Activated CD4-positive, CD25-positive, alpha-beta regulatory T cell treated with anti-CD3 and anti-CD28 coated beads, Interleukin-2, amount 50 U/mL, for 16 hours (primary cell): ENCODE results near the gene NEK5.
"Not testable (repeated sequence)": the region's sequence is repeated elsewhere in the genome, so short reads cannot be mapped to it uniquely, and the experiment has no call there.

Experiments
- DNase-seq: peaks from one replicate; pipeline ENCODE4 v3.0.0-alpha.2; 2020; ENCODE audit warnings: low read depth, low spot score

Gene NEK5

DNA sequence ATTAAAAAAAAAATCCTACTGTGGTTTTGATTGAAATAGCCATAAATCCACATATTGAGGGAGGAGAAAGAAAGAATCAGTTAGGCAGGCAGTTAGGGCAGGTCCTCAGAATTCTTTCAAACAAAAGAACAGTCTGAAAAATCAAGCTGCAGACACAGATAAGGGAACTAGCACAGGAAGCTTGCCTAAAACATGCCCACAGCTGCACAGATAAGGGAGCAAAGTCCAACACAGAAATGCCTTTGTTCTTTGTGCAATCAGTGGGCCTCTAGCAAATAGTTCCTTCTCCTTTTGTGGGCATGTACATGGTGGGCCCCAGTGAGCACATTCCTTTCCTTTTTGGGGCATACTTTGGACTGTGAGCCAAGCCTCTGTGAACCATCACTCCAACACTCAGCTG, 61.6 kb downstream of the NEK5 start:
- DNase-seq, result no peak

DNA sequence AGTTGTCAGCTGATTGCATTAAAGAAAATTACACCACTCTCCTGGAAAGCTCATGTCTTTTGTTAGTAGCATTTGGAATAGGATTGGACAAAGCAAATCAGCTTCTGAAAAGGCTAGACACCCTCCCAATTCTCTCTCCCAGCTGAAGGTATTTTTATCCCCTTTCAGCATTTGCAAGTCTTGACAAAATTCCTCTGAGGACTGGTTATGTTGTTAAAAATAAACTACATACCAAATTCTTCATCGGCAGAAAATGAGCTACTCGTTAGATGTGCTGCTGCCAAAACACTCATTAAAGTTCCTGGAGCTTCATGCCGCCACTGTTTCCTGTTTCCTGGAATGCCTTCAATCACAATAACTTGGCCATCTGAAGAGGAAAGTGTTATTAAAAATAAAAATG, 67.3 kb downstream of the NEK5 start:
- DNase-seq, result no peak

DNA sequence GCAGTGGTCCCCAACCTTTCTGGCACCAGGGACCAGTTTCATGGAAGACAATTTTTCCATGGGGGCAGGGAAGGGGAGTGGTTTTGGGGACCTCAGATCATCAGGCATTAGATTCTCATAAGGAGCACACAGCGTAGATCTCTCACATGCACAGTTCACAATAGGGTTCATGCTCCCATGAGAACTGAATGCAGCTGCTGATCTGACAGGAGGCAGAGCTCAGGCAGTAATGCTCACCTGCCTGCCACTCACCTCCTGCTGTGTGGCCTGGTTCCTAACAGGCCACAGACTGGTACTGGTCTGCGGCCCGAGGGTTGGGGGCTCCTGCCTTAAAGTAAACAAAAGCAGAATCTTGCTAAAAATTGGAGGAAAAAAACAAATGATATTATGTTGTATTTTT, 67.8 kb downstream of the NEK5 start:
- DNase-seq, result not testable (repeated sequence)

DNA sequence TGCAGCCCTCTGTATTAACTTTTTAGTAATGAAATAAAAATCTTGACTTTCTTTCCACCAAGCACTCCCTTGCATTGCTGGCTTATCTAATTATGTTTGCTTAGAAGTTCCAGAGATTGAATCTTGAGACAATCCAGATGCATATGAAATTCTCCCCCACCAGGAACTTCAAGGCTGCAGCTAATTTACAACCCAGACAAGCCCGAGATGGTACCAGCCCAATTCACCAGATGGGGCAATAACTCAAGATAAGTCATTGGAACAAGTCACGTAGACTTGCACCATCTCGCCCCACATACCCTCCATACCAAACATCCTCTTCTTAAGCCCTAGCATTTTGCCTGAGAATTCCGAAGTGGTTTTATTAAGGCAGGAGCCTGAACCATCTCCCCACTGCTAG, 75.4 kb downstream of the NEK5 start:
- no peak for DNase-seq

DNA sequence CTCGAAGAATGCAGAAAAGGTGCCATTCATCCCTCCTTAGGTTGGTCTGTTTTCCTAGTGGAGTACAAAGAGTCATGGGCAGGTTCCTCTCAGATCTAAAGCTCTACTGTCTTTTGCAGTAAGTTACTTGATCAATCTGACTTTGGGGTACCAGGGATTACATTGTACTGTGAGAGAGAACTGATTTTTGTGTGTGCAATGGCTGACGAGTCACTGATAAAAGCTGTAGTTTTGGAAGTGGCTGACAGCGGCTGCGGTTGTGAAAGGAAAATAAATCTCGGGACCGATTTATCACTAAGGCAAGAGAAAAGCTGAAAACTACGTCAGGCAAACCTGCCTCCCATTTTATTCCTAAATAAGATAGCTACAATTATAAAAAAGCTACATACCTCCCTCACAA, 77.5 kb downstream of the NEK5 start:
- DNase-seq, result no peak

DNA sequence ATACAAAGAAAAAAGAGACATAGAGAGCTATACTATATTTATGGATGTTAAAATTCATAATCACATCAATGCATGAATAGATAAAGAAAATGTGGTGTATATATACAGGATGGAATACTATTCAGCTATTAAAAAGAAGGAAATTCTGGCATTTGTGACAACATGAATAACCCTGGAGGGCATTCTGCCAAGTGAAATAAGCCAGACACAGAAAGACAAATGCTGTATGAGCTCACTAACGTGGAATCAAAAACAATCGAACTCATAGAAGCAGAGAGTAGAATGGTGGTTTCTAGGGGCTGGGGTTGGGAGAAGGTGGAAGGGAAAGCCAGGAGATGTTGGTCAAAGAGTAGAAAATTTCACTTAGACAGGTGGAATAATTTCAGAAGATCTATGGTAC, 80.4 kb downstream of the NEK5 start:
- DNase-seq, result no peak

DNA sequence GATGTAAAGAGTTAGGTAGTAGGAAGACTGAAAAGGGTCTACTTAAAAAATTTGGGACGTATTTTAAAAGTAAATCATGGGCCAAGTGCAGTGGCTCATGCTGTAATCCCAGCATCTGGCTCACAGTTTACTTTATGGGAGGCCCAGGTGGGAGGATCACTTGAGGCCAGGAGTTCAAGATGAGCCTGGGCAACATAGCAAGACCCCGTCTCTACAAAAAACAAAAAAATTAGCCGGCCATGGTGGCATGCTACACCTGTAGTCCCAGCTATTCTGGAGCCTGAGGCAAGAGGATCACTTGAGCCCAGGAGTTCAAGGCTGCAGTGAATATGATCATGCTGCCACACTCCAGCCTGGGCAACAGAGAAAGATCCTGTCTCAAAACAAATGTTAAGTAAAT, 81.4 kb downstream of the NEK5 start:
- no peak for DNase-seq

DNA sequence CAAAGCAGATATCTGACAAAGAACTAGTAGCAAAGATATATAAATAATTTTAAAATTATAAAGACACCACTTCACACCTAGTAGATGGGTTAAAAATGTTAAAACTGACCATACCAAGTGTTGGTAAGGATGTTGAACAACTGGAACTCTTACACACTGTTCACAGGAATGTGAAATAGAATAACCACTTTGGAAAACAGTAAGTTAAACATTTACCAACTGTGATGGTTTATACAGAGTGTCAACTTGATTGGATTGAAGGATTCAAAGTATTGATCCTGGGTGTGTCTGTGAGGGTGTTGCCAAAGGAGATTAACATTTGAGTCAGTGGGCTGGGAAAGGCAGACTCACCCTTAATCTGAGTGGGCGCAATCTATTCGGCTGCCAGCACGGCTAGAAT, 85.2 kb downstream of the NEK5 start:
- DNase-seq, result no peak

DNA sequence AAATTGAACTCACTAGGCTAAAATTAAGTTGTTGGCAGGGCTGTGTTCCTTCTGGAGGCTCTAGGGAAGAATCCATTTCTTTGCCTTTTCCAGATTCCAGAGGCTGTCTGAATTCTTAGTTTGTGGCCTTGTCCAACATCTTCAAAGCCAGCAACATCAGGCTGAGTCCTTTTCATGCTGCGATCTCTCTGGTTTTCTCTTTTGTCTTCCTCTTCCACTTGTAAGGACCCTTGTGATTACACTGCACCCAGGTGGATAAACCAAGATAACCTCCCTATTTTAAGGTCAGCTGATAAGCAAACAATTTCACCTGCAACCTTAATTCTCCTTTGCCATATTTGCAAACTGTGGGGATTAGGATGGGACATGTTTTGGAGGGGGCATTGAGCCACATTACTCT, 92.8 kb downstream of the NEK5 start:
- DNase-seq, result no peak

DNA sequence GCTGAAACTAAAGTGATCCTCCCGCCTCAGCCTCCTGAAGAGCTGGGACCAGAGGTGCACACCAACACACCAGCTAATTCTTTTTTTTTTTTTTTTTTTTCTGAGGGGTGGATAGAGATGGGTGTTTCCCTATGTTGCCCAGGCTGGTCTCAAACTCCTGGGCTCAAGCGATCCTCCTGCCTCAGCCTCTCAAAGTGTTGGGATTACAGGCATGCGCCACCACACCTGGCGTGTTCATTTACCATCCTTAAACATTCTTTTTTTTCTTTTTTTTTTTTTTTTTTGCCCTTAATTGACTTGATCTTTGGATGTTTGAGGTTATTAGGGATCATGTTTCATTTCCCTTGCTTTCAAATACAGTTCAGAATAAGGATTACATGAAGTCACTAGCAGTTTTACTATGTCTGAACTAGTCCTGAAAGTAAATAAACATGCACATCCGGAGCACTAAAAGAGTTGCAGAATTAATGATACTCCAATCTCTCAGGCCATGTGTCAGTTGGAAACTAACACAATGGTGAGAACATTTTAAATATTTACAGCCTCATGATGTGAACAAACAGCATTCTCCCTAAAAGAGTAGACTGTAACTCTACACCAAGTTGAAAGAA, 94.2 kb downstream of the NEK5 start:
- no peak for DNase-seq

DNA sequence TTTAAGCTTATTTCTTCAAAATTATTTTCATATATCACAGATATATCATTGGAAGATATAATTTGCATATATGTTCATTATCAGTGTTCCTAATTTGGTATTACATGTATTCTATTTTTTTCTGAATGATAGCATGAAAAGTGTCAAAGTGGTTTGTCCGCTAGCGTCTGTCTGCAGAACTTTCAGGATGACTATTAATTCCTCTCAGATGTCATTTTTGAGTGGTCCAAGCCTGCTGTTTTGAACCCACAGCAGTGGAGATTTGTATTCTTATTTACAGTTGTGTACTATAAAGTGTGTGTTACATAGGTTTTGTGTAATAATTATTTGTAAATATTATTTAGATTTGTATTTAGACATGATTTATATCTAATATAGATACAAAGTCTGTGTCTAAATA, 95.8 kb downstream of the NEK5 start:
- no peak for DNase-seq

DNA sequence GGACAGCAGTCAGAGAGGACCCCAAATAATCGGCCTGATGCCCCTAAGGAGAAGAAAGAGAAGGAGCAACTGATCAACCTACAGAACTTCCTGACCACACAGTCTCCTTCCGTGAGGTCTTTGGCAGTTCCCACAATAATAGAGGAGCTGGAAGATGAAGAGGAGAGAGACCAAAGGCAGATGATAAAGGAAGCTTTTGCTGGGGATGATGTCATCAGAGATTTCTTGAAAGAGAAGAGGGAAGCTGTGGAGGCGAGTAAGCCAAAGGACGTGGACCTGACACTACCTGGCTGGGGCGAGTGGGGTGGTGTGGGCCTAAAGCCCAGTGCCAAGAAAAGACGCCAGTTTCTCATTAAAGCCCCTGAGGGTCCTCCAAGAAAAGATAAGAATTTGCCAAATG, 98.5 kb downstream of the NEK5 start:
- not testable (repeated sequence) for DNase-seq

DNA sequence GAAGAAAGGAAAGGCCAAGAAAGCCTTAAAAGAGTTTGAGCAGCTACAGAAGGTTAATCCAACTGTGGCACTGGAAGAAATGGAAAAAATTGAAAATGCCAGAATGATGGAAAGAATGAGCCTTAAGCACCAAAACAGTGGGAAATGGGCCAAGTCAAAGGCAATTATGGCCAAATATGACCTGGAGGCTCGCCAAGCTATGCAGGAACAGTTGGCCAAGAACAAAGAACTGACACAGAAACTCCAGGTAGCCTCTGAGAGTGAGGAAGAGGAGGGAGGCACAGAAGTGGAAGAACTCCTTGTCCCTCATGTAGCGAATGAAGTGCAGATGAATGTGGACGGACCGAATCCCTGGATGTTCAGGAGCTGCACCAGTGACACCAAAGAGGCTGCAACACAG, 99.3 kb downstream of the NEK5 start:
- no peak for DNase-seq

DNA sequence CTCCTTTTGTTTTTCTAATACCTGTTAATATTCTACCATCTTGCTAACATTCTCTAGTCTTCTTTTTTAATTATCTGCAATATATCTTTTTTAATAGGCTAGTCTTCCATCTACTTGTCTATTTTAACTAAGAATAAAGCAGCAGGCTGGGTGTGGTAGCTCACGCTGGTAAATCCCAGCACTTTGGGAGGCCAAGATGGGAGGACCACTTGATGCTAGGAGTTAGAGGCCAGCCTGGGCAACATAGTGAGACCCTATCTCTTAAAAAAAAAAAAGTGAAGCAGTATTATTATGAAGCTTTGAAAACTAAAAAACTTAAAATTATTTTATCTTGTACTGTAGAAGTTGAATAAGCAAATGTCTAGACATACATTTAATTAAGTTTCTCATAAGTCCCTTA, 101.0 kb downstream of the NEK5 start:
- no peak for DNase-seq

DNA sequence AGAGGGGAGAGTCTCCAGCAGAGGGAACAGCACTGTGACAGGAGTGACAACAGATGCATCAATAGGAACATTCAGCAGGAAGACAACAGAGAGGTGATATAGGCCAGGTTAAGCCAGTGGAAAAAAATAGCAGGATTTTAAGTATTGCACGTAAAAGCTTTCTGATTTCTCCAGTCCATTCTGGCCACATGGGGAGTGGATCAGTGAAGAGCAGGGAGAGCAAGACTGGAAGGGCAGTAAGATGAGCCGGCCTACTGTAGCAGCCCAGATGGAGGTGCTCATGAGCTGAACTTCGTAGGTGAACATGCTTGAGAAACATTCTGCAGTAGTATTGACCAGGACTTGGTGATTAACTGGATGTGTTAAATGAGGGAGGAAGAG, 102.6 kb downstream of the NEK5 start:
- DNase-seq, result no peak

DNA sequence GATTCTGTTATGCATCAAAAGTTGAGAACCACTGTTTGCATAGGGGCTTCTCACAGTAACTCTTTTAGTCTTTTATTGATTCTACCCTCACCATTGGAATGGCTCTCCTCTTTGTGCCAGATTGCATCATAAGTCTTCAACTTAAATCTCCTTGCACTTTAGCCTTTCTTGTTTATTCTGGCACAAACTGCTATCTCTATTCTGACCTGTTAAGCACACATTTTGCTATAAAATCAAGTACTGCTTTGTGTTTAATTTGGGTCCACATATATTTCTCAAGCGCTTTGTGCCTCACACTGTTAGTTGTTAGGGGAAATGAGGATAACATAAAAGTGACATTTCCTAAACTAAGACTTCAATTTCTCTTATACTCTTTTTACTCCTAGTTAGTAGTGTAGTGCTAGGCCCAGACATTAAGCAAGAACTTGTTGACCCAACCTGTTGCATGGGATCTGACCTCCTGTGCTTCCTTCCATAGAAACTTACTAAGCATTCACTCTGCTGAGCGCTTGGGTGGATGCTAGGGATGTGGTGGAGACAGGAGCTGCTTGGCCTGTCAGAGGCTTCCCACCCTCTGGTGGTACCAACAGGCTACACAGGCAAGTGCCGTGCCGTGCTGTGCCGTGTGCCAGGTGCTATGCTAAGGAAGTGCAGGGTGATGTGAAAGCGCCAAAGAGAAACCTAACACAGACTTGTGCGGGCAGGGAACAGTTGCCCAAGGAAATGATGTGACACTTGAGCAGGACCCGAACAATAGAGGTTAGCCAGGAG, 103.2 kb downstream of the NEK5 start:
- no peak for DNase-seq

DNA sequence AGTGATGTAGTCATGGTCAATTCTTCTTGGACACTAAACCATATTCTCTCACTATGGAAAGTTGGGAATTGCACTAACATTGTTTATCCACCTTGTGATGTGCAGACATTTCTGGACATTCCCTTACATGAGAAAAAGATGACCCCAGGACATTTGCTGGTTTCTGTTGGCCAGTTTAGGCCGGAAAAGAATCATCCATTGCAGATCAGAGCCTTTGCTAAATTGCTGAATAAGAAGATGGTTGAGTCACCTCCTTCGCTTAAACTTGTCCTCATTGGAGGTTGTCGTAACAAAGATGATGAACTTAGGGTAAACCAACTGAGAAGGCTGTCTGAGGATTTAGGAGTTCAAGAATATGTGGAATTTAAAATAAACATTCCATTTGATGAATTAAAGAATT, 104.4 kb downstream of the NEK5 start, which contains the start of gene UTP14C:
UTP14C (plus strand) TSS at position 211 of the 400 bp plus-strand sequence. CDS start 4,114 bp downstream, outside the sequence.
- no peak for DNase-seq

DNA sequence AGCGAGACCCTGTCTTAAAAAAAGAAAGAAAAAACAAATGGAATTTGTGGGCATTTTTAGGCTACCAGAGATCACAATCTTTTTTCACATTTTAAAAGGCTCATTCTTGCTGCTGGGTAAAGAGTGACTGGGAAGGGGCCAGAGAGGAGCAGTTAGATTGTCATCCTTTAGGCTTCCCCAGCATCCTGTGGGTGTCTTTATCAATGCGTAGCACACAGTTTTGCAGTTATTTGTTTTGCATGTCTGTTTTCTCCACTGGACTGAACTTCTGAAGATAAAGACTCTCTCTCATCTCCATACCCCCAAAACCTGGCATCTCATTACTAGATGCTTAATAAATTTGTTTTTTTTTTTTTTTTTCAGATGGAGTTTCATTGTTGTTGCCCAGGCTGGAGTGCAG, 106.5 kb downstream of the NEK5 start:
- no peak for DNase-seq

DNA sequence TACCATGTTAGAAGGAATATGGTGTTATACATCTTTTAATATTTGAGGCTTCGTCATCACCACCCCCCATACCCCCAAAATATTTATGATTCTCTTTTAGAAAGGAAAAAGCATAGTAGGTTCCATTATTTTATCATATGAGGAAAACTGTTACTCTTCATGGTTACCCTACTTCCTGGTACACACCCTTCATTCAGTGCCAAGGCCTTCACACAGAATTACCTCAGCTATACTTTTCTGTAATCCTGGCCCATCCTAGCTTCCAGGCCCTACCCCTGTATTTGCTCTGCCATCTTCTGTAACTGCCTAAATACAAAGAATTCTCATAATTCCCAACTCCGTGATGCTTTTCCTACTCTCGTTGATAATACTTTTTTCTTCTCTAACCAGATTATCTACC, 108.7 kb downstream of the NEK5 start:
- no peak for DNase-seq

DNA sequence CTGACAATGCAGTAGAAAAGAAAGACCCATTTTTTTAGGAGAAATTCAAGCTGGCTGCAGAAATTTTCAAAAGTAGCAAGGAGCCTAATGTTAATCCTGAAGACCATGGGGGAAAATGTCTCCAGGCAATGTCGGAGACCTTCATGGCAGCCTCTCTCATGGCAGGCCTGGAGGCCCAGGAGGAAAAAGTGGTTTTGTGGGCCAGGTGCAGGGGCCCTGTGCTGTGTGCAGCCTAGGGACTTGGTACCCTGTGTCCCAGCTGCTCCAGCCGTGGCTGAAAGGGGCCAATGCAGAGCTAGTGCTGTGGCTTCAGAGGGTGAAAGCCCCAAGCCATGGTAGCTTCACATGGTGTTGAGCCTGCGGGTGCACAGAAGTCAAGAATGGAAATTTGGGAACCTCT, 112.6 kb downstream of the NEK5 start:
- DNase-seq, result no peak

DNA sequence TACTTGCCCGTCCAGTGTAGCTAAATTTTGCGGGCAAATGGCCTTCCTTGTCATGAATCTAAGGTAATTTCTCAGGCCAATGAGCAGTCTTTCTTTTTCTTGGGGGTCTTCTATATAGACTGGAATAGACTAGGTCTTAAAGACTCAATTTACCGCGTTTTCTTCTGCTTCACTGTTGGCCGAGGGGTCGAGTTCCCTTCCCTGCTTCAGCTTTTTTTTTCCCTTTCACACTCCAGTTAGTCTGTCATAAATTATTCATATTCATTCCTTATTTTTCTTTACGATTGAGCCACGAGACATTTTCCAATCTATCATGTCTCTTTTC, 116.4 kb downstream of the NEK5 start:
- DNase-seq, result no peak

DNA sequence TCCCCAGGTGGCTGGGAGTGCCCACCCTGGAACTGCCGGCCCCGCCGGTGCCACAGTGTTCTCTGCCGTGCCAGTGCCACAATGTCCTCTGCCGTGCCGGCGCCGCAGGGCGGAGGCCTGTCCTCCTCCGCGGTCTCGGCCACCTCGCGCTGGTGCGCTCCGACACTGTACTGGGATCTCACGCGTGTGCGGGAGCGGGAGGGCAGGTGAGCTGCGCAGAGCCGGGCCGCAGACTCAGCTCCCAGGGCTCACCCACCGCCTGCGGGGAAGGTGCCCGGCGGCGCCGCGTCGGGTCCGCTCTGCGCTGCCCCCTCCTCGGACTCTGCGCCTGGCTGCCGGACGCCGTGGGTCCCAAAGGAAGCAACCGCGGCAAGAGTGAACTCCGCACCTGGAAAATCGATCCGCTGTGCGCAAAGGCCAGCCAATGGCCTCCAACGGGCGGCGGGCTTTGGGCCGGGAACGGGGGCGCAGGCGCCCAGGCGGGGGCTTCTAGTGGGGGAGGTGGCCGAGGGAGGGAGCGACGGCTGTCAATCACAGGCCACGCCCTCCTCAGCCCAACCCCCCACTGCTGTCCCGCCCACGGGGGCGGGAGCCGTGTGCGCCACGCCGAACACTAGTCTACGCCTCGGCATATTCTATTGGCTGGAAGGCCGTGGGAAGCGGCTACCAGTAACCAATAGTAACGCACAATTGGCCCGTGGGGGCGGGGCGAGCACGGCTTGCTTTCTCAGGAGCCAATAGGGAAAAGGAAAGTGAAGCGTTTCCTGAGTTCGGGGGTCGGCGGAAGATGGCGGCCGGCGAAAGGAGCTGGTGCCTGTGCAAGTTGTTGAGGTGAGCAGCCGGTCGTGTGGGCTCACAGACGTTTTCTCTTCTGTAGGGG, 117.0 kb downstream of the NEK5 start, which contains the start of gene ALG11:
ALG11 (plus strand) TSS at position 767 of the 880 bp plus-strand sequence; CDS start at position 788, 21 bp downstream.
- peak; percentile 99 for DNase-seq
